Osteoblast (primary cell): ENCODE data around the gene CLNK. TPM values are rescaled to one million over a fixed set of nuclear protein-coding genes. Genes with fewer than 3 reads are reported as not detected.

Experiments
- DNase-seq: peaks from one replicate; pipeline ENCODE4 v3.0.0; 2011; ENCODE audit warnings: low spot score, mixed read lengths; ENCODE audit not compliant: insufficient read length; ENCODE audit errors: missing footprints
- H2AFZ ChIP-seq: 2 replicates; pipeline ENCODE4 v1.6.0; 2011; ENCODE audit warnings: mild to moderate bottlenecking, low read length
- H3K27ac ChIP-seq: 2 replicates; pipeline ENCODE4 v1.5.1; 2011; ENCODE audit warnings: mild to moderate bottlenecking, low read depth, low read length, moderate library complexity
- H3K27me3 ChIP-seq: 2 replicates; pipeline ENCODE4 v1.6.0; 2012; ENCODE audit warnings: mild to moderate bottlenecking, control low read depth, inconsistent platforms, low read length, moderate library complexity; ENCODE audit not compliant: insufficient read depth
- H3K36me3 ChIP-seq: 2 replicates; pipeline ENCODE4 v1.5.1; 2011; ENCODE audit warnings: mild to moderate bottlenecking, low read length, control low read depth, moderate library complexity; ENCODE audit not compliant: insufficient read depth
- H3K4me1 ChIP-seq: 2 replicates; pipeline ENCODE4 v1.5.1; 2011; ENCODE audit warnings: mild to moderate bottlenecking, low read length, control low read depth, moderate library complexity; ENCODE audit not compliant: insufficient read depth
- H3K4me2 ChIP-seq: 2 replicates; pipeline ENCODE4 v1.6.0; 2011; ENCODE audit warnings: mild to moderate bottlenecking, low read length; ENCODE audit not compliant: insufficient read depth
- H3K4me3 ChIP-seq: fragments of 200-600 bp; sonication (generic); 3 replicates; pipeline ENCODE4 v1.5.1; 2012; ENCODE audit warnings: mild to moderate bottlenecking, low read length, inconsistent platforms; ENCODE audit not compliant: insufficient read depth
- H3K79me2 ChIP-seq: 2 replicates; pipeline ENCODE4 v1.6.0; 2012; ENCODE audit warnings: mild to moderate bottlenecking, low read length, control low read depth, inconsistent platforms; ENCODE audit not compliant: insufficient read depth
- H3K9me3 ChIP-seq: 2 replicates; pipeline ENCODE4 v1.5.1; 2011; ENCODE audit warnings: low read depth, low read length, control low read depth
- H4K20me1 ChIP-seq: 2 replicates; pipeline ENCODE4 v1.6.0; 2012; ENCODE audit warnings: mild to moderate bottlenecking, low read length, control low read depth; ENCODE audit not compliant: insufficient read depth
- total RNA-seq: library from RNA; depleted of rRNA; stranded (reverse); fragments of >200 nt; gene quantifications from 2 replicates; pipeline ENCODE4 v1.2.3, GENCODE V29; 2012
- TF ChIP-seq, protein P1 (sequence below): IDR thresholded peaks from 2 replicates; pipeline ENCODE4 v1.5.1; 2011; ENCODE audit warnings: mild to moderate bottlenecking, low read depth, low read length, moderate library complexity; ENCODE audit errors: extremely low read depth

The CLNK gene
- total RNA-seq, 1 donor, result not detected

DNA sequence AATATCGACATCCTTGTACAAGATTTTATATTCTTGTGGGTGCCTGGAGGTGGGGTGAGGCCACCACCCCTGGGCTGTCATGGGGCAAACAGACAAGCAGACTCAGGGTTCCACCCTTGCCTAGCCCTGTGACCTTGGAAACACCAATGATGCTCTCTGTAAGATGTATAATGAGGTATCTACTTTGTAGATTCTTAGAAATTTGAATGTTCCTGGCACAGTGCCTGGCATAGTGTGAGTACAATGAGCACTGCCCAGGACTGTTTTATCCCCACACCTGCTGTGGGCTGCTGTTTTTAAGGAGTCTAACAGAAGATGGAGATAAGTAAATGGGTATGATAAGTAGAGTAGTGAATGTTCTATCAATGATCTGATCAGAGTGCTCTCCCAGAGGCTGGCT, 230.4 kb downstream of the CLNK start:
- no peak overlapping the region for H3K27ac ChIP-seq
- H3K4me2 ChIP-seq, result no peak overlapping the region
- TF ChIP-seq, protein P1, sequence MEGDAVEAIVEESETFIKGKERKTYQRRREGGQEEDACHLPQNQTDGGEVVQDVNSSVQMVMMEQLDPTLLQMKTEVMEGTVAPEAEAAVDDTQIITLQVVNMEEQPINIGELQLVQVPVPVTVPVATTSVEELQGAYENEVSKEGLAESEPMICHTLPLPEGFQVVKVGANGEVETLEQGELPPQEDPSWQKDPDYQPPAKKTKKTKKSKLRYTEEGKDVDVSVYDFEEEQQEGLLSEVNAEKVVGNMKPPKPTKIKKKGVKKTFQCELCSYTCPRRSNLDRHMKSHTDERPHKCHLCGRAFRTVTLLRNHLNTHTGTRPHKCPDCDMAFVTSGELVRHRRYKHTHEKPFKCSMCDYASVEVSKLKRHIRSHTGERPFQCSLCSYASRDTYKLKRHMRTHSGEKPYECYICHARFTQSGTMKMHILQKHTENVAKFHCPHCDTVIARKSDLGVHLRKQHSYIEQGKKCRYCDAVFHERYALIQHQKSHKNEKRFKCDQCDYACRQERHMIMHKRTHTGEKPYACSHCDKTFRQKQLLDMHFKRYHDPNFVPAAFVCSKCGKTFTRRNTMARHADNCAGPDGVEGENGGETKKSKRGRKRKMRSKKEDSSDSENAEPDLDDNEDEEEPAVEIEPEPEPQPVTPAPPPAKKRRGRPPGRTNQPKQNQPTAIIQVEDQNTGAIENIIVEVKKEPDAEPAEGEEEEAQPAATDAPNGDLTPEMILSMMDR, result no peak
- H2AFZ ChIP-seq, result no peak overlapping the region
- H3K79me2 ChIP-seq, result peaks cover 37% of the 10 kb centered on the region
- no peak for DNase-seq
- no peaks in the 10 kb centered on the region for H3K27me3 ChIP-seq
- peaks cover 32% of the 10 kb centered on the region for H3K36me3 ChIP-seq
- H3K4me3 ChIP-seq, result no peak overlapping the region
- no peaks in the 10 kb centered on the region for H4K20me1 ChIP-seq
- H3K9me3 ChIP-seq, result peaks cover 2% of the 10 kb centered on the region
- no peaks in the 10 kb centered on the region for H3K4me1 ChIP-seq

DNA sequence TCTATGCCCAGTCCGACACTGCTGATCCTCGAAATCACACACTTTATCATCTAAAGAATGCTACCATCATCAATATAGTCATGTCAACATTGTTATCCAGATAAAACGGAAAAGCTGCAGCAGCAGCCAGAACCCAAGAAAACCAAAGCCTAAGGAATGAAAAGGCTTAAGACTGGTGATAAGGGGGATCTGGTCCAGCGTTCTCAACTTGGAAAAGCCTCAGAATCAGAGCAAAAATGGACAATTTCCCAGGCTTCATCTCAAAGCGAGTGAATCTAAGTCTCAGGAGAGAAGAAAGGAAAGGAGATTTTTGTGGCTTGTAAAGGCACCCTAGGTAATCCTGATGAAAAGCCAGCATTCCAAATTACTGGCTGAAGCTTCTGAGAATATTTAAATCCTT, 235.6 kb downstream of the CLNK start:
- peaks cover 21% of the 10 kb centered on the region for H3K79me2 ChIP-seq

DNA sequence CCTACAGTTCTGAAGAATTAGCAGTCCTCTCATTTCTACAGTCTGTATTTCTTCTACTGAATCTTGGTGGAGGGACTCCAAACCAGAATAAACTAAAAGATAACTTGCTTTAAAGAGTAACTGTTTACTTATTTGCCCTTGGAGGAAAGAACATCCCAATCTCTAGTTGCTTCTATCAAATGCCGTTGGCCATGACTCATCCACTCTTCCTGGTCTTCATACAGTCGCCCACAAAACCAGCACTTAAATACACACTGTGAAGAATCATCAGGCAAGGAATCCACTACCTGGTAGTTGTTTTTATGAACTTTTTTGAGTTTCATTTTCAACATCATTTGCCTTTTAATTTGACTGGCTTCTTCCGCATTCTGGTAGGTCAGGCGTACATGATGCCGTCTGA, 241.6 kb downstream of the CLNK start:
- H3K27me3 ChIP-seq, result no peaks in the 10 kb centered on the region
- H3K4me3 ChIP-seq, result no peak overlapping the region
- no peak for DNase-seq
- TF ChIP-seq, protein P1, result no peak
- H3K36me3 ChIP-seq, result peaks cover 22% of the 10 kb centered on the region
- peaks cover 6% of the 10 kb centered on the region for H4K20me1 ChIP-seq
- H3K4me1 ChIP-seq, result no peaks in the 10 kb centered on the region
- H3K9me3 ChIP-seq, result no peaks in the 10 kb centered on the region
- no peak overlapping the region for H2AFZ ChIP-seq
- no peak overlapping the region for H3K4me2 ChIP-seq
- no peaks in the 10 kb centered on the region for H3K79me2 ChIP-seq
- no peak overlapping the region for H3K27ac ChIP-seq

More for the DNA sequence above, 235.6 kb downstream of the CLNK start:
- no peak overlapping the region for H3K4me3 ChIP-seq
- no peaks in the 10 kb centered on the region for H3K27me3 ChIP-seq
- no peaks in the 10 kb centered on the region for H3K9me3 ChIP-seq
- no peak overlapping the region for H3K4me2 ChIP-seq
- no peak overlapping the region for H3K27ac ChIP-seq
- H3K4me1 ChIP-seq, result no peaks in the 10 kb centered on the region
- H4K20me1 ChIP-seq, result peaks cover 13% of the 10 kb centered on the region
- DNase-seq, result no peak
- TF ChIP-seq, protein P1, result no peak
- H2AFZ ChIP-seq, result no peak overlapping the region
- peaks cover 45% of the 10 kb centered on the region for H3K36me3 ChIP-seq

DNA sequence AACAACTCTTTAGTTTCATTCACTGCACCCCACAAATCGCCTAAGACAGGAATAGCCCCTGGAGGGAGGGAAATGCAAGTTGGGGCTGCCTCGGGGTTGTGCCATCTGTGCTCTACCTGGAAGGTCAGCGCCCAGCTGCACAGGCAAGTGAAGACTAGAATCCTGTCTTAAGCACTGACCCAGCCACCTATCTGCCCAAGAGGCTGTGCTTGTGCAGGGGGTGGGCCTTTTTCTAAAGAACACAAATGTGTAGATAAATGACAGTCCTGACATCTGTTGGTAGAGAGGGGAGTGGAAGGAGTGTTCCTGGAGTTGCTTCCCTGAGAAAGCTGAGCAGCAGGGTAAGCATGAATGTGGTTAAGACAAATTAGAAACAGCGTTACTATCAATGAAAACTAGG, 243.1 kb downstream of the CLNK start:
- Histone ChIP-seq H3K36me3 (peaks cover 16% of the 10 kb centered on the region), H3K79me2 (no peaks in the 10 kb centered on the region), H3K27me3 (no peaks in the 10 kb centered on the region), H3K4me1 (no peaks in the 10 kb centered on the region), H2AFZ (no peak overlapping the region), H3K4me3 (no peak overlapping the region), H4K20me1 (no peaks in the 10 kb centered on the region), H3K9me3 (no peaks in the 10 kb centered on the region), H3K4me2 (no peak overlapping the region), H3K27ac (no peak overlapping the region)
- TF ChIP-seq, protein P1, result no peak
- no peak for DNase-seq
